Loucy (cell line): ENCODE measurements around the gene SYT6.

Source experiments
- H2AFZ ChIP-seq: fragments of 200-600 bp; sonication (generic); 2 replicates; pipeline ENCODE4 v1.6.0; 2016; ENCODE audit warnings: antibody characterized with exemption, mild to moderate bottlenecking, low read length, moderate library complexity
- H3F3A ChIP-seq: fragments of 200-600 bp; 2 replicates; pipeline ENCODE4 v1.6.0; 2016; ENCODE audit warnings: antibody characterized with exemption, low read depth, mild to moderate bottlenecking
- H3K27me3 ChIP-seq: fragments of 200-600 bp; sonication (generic); 2 replicates; pipeline ENCODE4 v1.6.1; 2014; ENCODE audit warnings: low read length, mild to moderate bottlenecking; ENCODE audit not compliant: insufficient read depth, poor library complexity, severe bottlenecking
- H3K36me3 ChIP-seq: fragments of 200-600 bp; sonication (generic); 2 replicates; pipeline ENCODE4 v1.6.1; 2016; ENCODE audit warnings: low read length; ENCODE audit not compliant: insufficient read depth
- H3K4me1 ChIP-seq: fragments of 200-600 bp; sonication (generic); 2 replicates; pipeline ENCODE4 v1.5.1; 2014; ENCODE audit warnings: low read length, mild to moderate bottlenecking; ENCODE audit not compliant: insufficient read depth, poor library complexity, severe bottlenecking
- H3K4me2 ChIP-seq: fragments of 200-600 bp; sonication (generic); 2 replicates; pipeline ENCODE4 v1.6.0; 2014; ENCODE audit warnings: antibody characterized with exemption, low read length, low read depth, mild to moderate bottlenecking; ENCODE audit not compliant: poor library complexity, severe bottlenecking
- H3K4me3 ChIP-seq: fragments of 200-600 bp; sonication (generic); 2 replicates; pipeline ENCODE4 v1.5.1; 2014; ENCODE audit warnings: low read length, mild to moderate bottlenecking, mixed read lengths; ENCODE audit not compliant: poor library complexity, severe bottlenecking
- H3K79me2 ChIP-seq: fragments of 200-600 bp; sonication (generic); 2 replicates; pipeline ENCODE4 v1.6.1; 2014; ENCODE audit warnings: low read length; ENCODE audit not compliant: insufficient read depth
- H3K9ac ChIP-seq: fragments of 200-600 bp; sonication (generic); 2 replicates; pipeline ENCODE4 v1.6.0; 2014; ENCODE audit warnings: mild to moderate bottlenecking, low read depth, low read length, moderate library complexity; ENCODE audit not compliant: poor library complexity, severe bottlenecking
- H3K9me2 ChIP-seq: fragments of 200-600 bp; sonication (generic); replicated peaks from 2 replicates; pipeline ENCODE4 v1.6.1; 2016; ENCODE audit warnings: low read depth, low read length, mixed read lengths
- H3K9me3 ChIP-seq: fragments of 200-600 bp; sonication (generic); 2 replicates; pipeline ENCODE4 v1.6.1; 2014; ENCODE audit warnings: mild to moderate bottlenecking, antibody characterized with exemption, low read length, low read depth; ENCODE audit not compliant: insufficient read depth
- H4K20me1 ChIP-seq: fragments of 200-600 bp; sonication (generic); 2 replicates; pipeline ENCODE4 v1.6.0; 2014; ENCODE audit warnings: antibody characterized with exemption, low read length, mild to moderate bottlenecking; ENCODE audit not compliant: insufficient read depth, poor library complexity, severe bottlenecking
- EZH2phosphoT487 ChIP-seq: fragments of 200-600 bp; IDR thresholded peaks from 2 replicates; pipeline ENCODE4 v1.6.1; 2018; ENCODE audit warnings: antibody characterized with exemption, mild to moderate bottlenecking, moderate library complexity, borderline replicate concordance
- TF ChIP-seq, protein P1 (sequence below): fragments of 200-600 bp; sonication (generic); conservative IDR thresholded peaks from 2 replicates; pipeline ENCODE4 v1.5.1; 2014; ENCODE audit warnings: mild to moderate bottlenecking, antibody characterized with exemption, low read length

The SYT6 gene

DNA sequence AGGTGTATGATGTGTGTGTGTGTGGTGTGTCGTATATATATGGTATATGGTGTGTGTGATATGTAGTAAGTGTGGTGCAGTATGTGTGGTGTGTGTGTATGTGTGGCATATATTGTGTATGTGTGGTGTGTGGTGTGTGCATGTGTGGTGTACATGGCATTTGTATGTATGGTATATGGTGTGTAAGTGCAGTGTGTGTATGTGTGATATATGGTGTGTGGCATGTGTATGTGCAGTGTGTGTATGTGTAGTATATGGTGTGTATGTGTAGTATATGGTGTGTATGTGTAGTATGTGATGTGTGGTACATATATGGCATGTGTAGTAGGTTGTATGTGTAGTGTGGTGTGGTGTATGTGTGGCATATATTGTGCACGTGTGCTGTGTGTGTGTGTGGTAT, 99.5 kb downstream of the SYT6 start:
- no peak for TF ChIP-seq EZH2phosphoT487
- TF ChIP-seq, protein P1, sequence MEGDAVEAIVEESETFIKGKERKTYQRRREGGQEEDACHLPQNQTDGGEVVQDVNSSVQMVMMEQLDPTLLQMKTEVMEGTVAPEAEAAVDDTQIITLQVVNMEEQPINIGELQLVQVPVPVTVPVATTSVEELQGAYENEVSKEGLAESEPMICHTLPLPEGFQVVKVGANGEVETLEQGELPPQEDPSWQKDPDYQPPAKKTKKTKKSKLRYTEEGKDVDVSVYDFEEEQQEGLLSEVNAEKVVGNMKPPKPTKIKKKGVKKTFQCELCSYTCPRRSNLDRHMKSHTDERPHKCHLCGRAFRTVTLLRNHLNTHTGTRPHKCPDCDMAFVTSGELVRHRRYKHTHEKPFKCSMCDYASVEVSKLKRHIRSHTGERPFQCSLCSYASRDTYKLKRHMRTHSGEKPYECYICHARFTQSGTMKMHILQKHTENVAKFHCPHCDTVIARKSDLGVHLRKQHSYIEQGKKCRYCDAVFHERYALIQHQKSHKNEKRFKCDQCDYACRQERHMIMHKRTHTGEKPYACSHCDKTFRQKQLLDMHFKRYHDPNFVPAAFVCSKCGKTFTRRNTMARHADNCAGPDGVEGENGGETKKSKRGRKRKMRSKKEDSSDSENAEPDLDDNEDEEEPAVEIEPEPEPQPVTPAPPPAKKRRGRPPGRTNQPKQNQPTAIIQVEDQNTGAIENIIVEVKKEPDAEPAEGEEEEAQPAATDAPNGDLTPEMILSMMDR, result no peak
- Histone ChIP-seq H3K4me2 (no peak overlapping the region), H3F3A (no peaks in the 10 kb centered on the region), H3K9me3 (no peaks in the 10 kb centered on the region), H3K9me2 (no peaks in the 10 kb centered on the region), H3K4me3 (no peak overlapping the region), H3K79me2 (no peaks in the 10 kb centered on the region), H2AFZ (no peak overlapping the region), H3K27me3 (no peaks in the 10 kb centered on the region), H4K20me1 (no peaks in the 10 kb centered on the region), H3K36me3 (no peaks in the 10 kb centered on the region), H3K4me1 (no peaks in the 10 kb centered on the region), H3K9ac (no peak overlapping the region)

DNA sequence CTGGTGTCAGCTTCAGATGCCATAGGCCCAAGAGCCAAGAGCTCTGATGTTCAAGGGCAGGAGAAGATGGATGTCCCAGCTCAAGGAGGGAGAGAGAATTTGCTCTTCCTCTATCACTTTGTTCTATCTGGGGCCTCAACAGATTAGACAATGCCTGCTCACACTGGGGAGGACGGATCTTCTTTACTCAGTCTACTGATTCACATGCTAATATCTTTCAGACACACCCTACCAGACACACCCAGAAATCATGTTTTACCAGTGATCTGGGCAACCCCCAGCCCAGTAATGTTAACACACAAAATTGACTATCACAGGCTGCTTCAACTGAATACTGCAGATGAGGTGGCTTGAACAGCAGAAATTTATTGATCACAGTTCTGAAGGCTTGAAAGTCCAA, 105.4 kb downstream of the SYT6 start:
- no peaks in the 10 kb centered on the region for H3K79me2 ChIP-seq
- no peak overlapping the region for H3K4me3 ChIP-seq
- no peaks in the 10 kb centered on the region for H3K27me3 ChIP-seq
- H3K9me2 ChIP-seq, result no peaks in the 10 kb centered on the region
- peaks cover 3% of the 10 kb centered on the region; the same call in 1 of the 2 replicates for H3K9me3 ChIP-seq
- H3K36me3 ChIP-seq, result no peaks in the 10 kb centered on the region
- no peak overlapping the region for H3K4me2 ChIP-seq
- no peaks in the 10 kb centered on the region for H4K20me1 ChIP-seq
- H3K4me1 ChIP-seq, result no peaks in the 10 kb centered on the region
- no peak for TF ChIP-seq EZH2phosphoT487
- TF ChIP-seq, protein P1, result no peak
- no peak overlapping the region for H2AFZ ChIP-seq
- H3K9ac ChIP-seq, result no peak overlapping the region
- no peaks in the 10 kb centered on the region for H3F3A ChIP-seq

DNA sequence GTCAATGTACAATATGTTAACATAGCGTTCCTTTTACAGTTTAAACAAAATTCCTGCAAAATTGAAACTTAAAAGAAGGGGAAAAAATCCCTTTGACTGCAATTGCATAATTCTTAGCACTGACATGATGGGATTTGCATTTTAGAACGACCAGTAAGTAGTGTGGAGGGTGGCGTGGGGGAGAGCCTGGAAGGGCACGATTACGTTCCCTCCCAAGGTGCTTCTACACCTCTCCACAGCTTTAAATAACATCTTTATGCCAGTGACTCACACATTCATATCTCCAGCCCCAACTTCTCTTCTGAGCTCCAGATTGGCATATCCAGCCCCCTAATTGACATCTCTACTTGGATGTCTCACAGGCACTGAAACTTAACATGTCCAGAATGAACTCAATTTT, 110.1 kb downstream of the SYT6 start:
- Histone ChIP-seq H3K4me2 (no peak overlapping the region), H3K4me1 (no peaks in the 10 kb centered on the region), H3F3A (no peaks in the 10 kb centered on the region), H3K79me2 (no peaks in the 10 kb centered on the region), H3K4me3 (no peak overlapping the region), H4K20me1 (no peaks in the 10 kb centered on the region), H3K27me3 (no peaks in the 10 kb centered on the region), H2AFZ (no peak overlapping the region), H3K9me2 (no peaks in the 10 kb centered on the region), H3K9ac (no peak overlapping the region), H3K9me3 (peaks cover 3% of the 10 kb centered on the region; the same call in 1 of the 2 replicates), H3K36me3 (no peaks in the 10 kb centered on the region)
- TF ChIP-seq, protein P1, result no peak
- no peak for TF ChIP-seq EZH2phosphoT487
